ENCODE measurements around the gene NSMF. TPM values are rescaled to one million over a fixed set of nuclear protein-coding genes. Genes with fewer than 3 reads are reported as not detected.

NSMF gene
- total RNA-seq, 1 donor, result 22.4 TPM

DNA sequence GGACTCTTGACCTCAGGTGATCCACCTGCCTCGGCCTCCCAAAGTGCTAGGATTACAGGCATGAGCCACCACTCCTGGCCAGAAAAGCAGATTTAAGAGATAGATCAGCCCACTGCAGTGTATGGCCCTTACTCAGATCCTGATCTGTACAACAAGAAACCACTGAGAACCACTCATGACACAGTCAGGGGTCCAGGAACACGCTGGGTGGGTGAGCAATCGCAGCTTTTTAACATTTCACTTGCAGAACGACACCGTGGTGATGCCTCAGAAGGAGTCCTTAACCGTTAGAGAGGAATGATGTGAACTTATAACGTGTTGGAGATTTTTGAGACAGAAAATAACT is 45.3 kb upstream of the NSMF start:
- Histone ChIP-seq H3K79me2 (ENCODE audit: insufficient read depth, low read length) (no peaks in the 10 kb centered on the region), H3K4me2 (ENCODE audit: insufficient read depth, low read length) (no peak overlapping the region)
- TF ChIP-seq, protein P1, sequence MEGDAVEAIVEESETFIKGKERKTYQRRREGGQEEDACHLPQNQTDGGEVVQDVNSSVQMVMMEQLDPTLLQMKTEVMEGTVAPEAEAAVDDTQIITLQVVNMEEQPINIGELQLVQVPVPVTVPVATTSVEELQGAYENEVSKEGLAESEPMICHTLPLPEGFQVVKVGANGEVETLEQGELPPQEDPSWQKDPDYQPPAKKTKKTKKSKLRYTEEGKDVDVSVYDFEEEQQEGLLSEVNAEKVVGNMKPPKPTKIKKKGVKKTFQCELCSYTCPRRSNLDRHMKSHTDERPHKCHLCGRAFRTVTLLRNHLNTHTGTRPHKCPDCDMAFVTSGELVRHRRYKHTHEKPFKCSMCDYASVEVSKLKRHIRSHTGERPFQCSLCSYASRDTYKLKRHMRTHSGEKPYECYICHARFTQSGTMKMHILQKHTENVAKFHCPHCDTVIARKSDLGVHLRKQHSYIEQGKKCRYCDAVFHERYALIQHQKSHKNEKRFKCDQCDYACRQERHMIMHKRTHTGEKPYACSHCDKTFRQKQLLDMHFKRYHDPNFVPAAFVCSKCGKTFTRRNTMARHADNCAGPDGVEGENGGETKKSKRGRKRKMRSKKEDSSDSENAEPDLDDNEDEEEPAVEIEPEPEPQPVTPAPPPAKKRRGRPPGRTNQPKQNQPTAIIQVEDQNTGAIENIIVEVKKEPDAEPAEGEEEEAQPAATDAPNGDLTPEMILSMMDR (IDR thresholded peaks at IDR 0.05; ENCODE audit: extremely low read depth, low read depth, low read length), result no peak

DNA sequence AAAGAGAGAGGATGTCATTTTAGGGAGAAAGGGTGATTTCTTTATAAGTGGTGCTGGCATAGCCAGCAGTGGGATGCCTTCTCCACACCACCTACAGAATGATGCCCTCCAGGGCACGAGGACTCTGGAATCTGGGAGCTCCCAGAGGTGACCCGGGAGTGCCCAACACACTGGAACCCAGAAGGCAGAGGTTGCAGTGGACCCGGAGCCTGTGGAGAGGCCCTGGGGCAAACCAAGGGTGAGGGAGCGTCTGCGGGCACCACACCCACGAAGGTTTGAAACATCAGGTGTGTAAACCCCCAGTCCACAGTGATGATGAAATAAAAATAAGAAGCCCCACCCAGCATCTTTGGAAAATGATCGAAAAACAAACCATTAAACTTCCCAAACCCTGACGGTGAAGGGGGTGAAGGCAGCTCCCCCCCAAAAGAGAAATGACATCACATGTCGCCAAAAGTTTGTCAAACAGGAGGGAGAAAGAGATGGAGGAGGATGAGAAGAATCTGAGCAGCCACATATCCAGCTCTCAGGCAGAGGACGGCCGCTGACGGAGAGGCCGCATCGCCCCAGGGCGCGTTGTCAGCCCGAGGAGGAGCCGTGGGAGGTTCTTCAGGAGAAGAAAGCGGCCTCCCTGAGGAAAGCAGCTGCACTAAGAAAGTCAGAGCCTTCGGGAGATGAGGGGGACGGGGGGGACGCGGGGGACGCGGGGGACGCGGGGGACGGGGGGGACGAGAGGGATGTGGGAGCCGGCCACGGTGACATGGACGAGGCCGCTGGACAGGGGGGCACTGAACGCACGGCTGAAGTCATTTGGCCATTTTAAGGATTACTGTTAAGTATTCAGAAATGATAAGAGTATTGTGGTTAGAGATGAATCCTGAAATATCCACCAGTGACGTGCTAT is 43.1 kb upstream of the NSMF start:
- no peak overlapping the region for H3K4me3 ChIP-seq (ENCODE audit: insufficient read depth, low read length)
- no peaks in the 10 kb centered on the region for H3K27me3 ChIP-seq (ENCODE audit: insufficient read depth, low read length)
- H2AFZ ChIP-seq (ENCODE audit: low read length), result no peak overlapping the region
- no peak overlapping the region for H3K27ac ChIP-seq (ENCODE audit: low read depth, low read length)
- TF ChIP-seq, protein P1 (IDR thresholded peaks at IDR 0.05; ENCODE audit: extremely low read depth, low read depth, low read length), result no peak
- H3K4me2 ChIP-seq (ENCODE audit: insufficient read depth, low read length), result no peak overlapping the region
- no peaks in the 10 kb centered on the region for H3K9me3 ChIP-seq (ENCODE audit: low read depth, low read length)
- no peaks in the 10 kb centered on the region for H3K4me1 ChIP-seq (ENCODE audit: insufficient read depth, low read length)
- DNase-seq (ENCODE audit: insufficient read length, low spot score, missing footprints), result peak; percentile 98
- H4K20me1 ChIP-seq (ENCODE audit: insufficient read depth, low read length), result no peaks in the 10 kb centered on the region
- H3K36me3 ChIP-seq (ENCODE audit: insufficient read depth, low read length), result no peaks in the 10 kb centered on the region
- no peaks in the 10 kb centered on the region for H3K79me2 ChIP-seq (ENCODE audit: insufficient read depth, low read length)

More for the DNA sequence above, 45.3 kb upstream of the NSMF start:
- no peak overlapping the region for H3K27ac ChIP-seq (ENCODE audit: low read depth, low read length)
- no peaks in the 10 kb centered on the region for H3K36me3 ChIP-seq (ENCODE audit: insufficient read depth, low read length)
- no peaks in the 10 kb centered on the region for H3K9me3 ChIP-seq (ENCODE audit: low read depth, low read length)
- H3K4me1 ChIP-seq (ENCODE audit: insufficient read depth, low read length), result no peaks in the 10 kb centered on the region
- H2AFZ ChIP-seq (ENCODE audit: low read length), result no peak overlapping the region
- no peaks in the 10 kb centered on the region for H4K20me1 ChIP-seq (ENCODE audit: insufficient read depth, low read length)
- DNase-seq (ENCODE audit: insufficient read length, low spot score, missing footprints), result peak; percentile 46
- H3K27me3 ChIP-seq (ENCODE audit: insufficient read depth, low read length), result no peaks in the 10 kb centered on the region
- H3K4me3 ChIP-seq (ENCODE audit: insufficient read depth, low read length), result no peak overlapping the region

DNA sequence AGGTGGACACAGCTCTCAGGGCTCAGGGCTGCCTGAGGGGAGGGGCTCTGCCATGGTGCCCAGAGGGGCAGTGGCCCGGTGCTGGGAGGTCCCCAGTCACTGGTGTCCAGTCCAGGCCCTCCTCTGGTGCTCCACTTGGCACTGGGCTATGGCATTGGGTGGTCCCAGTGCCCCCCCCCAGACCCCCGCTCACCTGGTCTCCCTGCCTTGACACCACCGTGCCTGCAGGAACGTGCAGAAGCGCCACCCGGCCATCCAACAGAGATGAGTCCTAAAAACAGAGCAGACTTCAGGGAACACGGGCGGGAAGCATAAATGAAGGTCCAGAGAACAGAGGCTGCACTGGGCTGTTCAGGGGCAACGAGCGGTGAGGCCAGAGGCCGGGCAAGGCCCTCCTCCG is 42.3 kb upstream of the NSMF start:
- DNase-seq (ENCODE audit: insufficient read length, low spot score, missing footprints), result no peak
- H3K27ac ChIP-seq (ENCODE audit: low read depth, low read length), result no peak overlapping the region
- no peak overlapping the region for H3K4me3 ChIP-seq (ENCODE audit: insufficient read depth, low read length)
- H3K9me3 ChIP-seq (ENCODE audit: low read depth, low read length), result no peaks in the 10 kb centered on the region
- no peak overlapping the region for H2AFZ ChIP-seq (ENCODE audit: low read length)
- no peaks in the 10 kb centered on the region for H3K79me2 ChIP-seq (ENCODE audit: insufficient read depth, low read length)
- H4K20me1 ChIP-seq (ENCODE audit: insufficient read depth, low read length), result no peaks in the 10 kb centered on the region
- no peaks in the 10 kb centered on the region for H3K27me3 ChIP-seq (ENCODE audit: insufficient read depth, low read length)
- no peak overlapping the region for H3K4me2 ChIP-seq (ENCODE audit: insufficient read depth, low read length)
- no peaks in the 10 kb centered on the region for H3K4me1 ChIP-seq (ENCODE audit: insufficient read depth, low read length)
- no peaks in the 10 kb centered on the region for H3K36me3 ChIP-seq (ENCODE audit: insufficient read depth, low read length)
- TF ChIP-seq, protein P1 (IDR thresholded peaks at IDR 0.05; ENCODE audit: extremely low read depth, low read depth, low read length), result no peak

DNA sequence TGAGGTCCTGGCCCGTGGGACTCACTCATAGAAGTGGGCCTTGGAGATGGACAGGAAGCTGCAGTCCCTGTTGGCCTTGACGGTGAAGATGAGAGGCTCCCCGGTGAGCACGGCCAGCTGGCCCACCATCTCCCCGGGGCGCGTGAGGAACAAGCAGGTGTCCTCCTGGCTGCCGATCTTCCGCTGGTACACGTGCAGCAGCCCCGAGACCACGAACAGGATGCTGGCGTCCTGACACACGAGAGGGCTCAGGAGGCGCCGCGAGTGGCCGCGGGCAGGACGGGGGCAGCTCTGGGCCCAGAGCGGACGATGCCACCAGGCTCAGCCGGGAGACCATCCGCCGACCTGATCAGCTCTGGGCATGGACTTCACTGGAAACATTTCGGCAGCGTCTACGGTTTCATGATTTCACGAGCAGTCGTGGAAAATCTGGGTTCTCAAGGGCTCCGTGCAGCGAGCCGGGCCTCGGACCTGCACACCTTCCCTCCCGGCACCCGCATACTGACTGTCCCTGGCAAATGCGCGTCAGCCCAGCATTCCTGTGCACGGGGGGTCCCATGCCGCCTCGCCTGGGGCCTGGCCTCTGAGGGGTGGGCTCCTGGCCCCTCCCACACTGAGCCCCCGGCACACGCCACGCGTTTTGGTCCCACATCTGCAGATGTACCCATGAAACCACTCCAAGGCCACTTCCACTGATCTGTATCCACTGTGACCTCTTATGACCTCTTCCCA is 41.7 kb upstream of the NSMF start:
- no peak for DNase-seq (ENCODE audit: insufficient read length, low spot score, missing footprints)

More for the DNA sequence above, 41.7 kb upstream of the NSMF start:
- Histone ChIP-seq H3K27ac (ENCODE audit: low read depth, low read length) (no peak overlapping the region), H3K9me3 (ENCODE audit: low read depth, low read length) (no peaks in the 10 kb centered on the region), H3K4me1 (ENCODE audit: insufficient read depth, low read length) (no peaks in the 10 kb centered on the region), H4K20me1 (ENCODE audit: insufficient read depth, low read length) (no peaks in the 10 kb centered on the region), H3K4me2 (ENCODE audit: insufficient read depth, low read length) (no peak overlapping the region), H3K36me3 (ENCODE audit: insufficient read depth, low read length) (no peaks in the 10 kb centered on the region), H3K79me2 (ENCODE audit: insufficient read depth, low read length) (no peaks in the 10 kb centered on the region), H2AFZ (ENCODE audit: low read length) (no peak overlapping the region), H3K27me3 (ENCODE audit: insufficient read depth, low read length) (no peaks in the 10 kb centered on the region), H3K4me3 (ENCODE audit: insufficient read depth, low read length) (no peak overlapping the region)
- TF ChIP-seq, protein P1 (IDR thresholded peaks at IDR 0.05; ENCODE audit: extremely low read depth, low read depth, low read length), result no peak
